T-helper 2 cell treated with Interferon-gamma antibody and Interleukin-4, amounts not matched to agents 100 ng/mL and 5 ng/mL, for 36 hours (primary cell): Measurements from ENCODE around the gene MED26. TPM values are rescaled to one million over a fixed set of nuclear protein-coding genes. Genes with fewer than 3 reads are reported as not detected.
"Not testable (repeated sequence)": the region's sequence is repeated elsewhere in the genome, so short reads cannot be mapped to it uniquely, and the experiment has no call there.

ENCODE experiments used
- intact Hi-C: fragments of 100-400 bp; cut with micrococcal nuclease; formaldehyde crosslinking; loops from one replicate; pipeline ENCODE4 v1.15.1; 2023
- total RNA-seq: library from RNA; stranded (reverse); gene quantifications from 2 replicates; pipeline ENCODE4 v1.2.3, GENCODE V29; 2022

Gene MED26
- total RNA-seq, 1 donor from 2014 or later = 15.8 TPM

- intact Hi-C loops = not testable (repeated sequence)
Observed at GRCh38 chr19:16543734-16544133, 84.3 kb downstream of the MED26 start.

GRCh38 chr19:16542910-16543472, 85.0 kb downstream of the MED26 start:
- intact Hi-C loops = loop anchor here (1.0 kb wide), 4 partner anchors 23 to 117 kb away; partner anchors contain the start of genes MED26 and SMIM7

GRCh38 chr19:16542045-16542909, 85.7 kb downstream of the MED26 start, which contains the start of gene CHERP:
Gene CHERP, minus strand, starts transcription at chr19:16542437. Its CDS starts 59 bp downstream, at chr19:16542378.
- intact Hi-C loops = loop anchor here (1.0 kb wide), 4 partner anchors 24 to 118 kb away; partner anchors contain the start of genes MED26 and SMIM7

GRCh38 chr19:16541526-16542044, 86.4 kb downstream of the MED26 start:
- intact Hi-C loops = loop anchor here (1.0 kb wide), 4 partner anchors 25 to 119 kb away; partner anchors contain the start of genes MED26 and SMIM7

GRCh38 chr19:16540948-16541347, 87.1 kb downstream of the MED26 start:
- intact Hi-C loops = no loop called here

- intact Hi-C loops = no loop called here
Observed at GRCh38 chr19:16537111-16537510, 90.9 kb downstream of the MED26 start.

- intact Hi-C loops = no loop called here
Observed at GRCh38 chr19:16536130-16536529, 91.9 kb downstream of the MED26 start.

GRCh38 chr19:16535381-16535780, 92.6 kb downstream of the MED26 start:
- intact Hi-C loops = no loop called here

- intact Hi-C loops = no loop called here
Observed at GRCh38 chr19:16532440-16533234, 95.4 kb downstream of the MED26 start.

- intact Hi-C loops = no loop called here
Observed at GRCh38 chr19:16531380-16531669, 96.7 kb downstream of the MED26 start.

- intact Hi-C loops = no loop called here
Observed at GRCh38 chr19:16530540-16531379, 97.2 kb downstream of the MED26 start.

GRCh38 chr19:16529466-16530144, 98.4 kb downstream of the MED26 start:
- intact Hi-C loops = no loop called here

GRCh38 chr19:16527971-16528521, 100.0 kb downstream of the MED26 start:
- intact Hi-C loops = no loop called here

- intact Hi-C loops = no loop called here
Observed at GRCh38 chr19:16527334-16527935, 100.6 kb downstream of the MED26 start.

GRCh38 chr19:16525751-16526481, 102.1 kb downstream of the MED26 start:
- intact Hi-C loops = no loop called here

GRCh38 chr19:16524991-16525734, 102.8 kb downstream of the MED26 start:
- intact Hi-C loops = no loop called here
